Liver (tissue), 9 donors: ENCODE results near the gene GPR87. TPM values are rescaled to one million over a fixed set of nuclear protein-coding genes. Genes with fewer than 3 reads are reported as not detected.
A peak's percentile ranks its signal among the peaks of the same experiment; 100 is the strongest.

Experiments
- DNase-seq: peaks from one replicate; pipeline ENCODE4 v3.0.0-alpha.2; 2017; ENCODE audit warnings: low spot score
- H3K27ac ChIP-seq, 2 donors: one replicate each; pipeline ENCODE4 v1.7.0; 2013; ENCODE audit warnings: inconsistent platforms in 2 of 2, low read length in 2 of 2, control low read depth in 1 of 2, low read depth in 1 of 2, mild to moderate bottlenecking in 1 of 2
- H3K27me3 ChIP-seq, 4 donors: one replicate each; pipeline versions ENCODE4 v1.6.1 to v1.7.0; 2013; ENCODE audit warnings: low read length in 3 of 4, inconsistent platforms in 1 of 4, mild to moderate bottlenecking in 1 of 4, moderate library complexity in 1 of 4; ENCODE audit not compliant: control insufficient read depth in 4 of 4, insufficient read depth in 4 of 4
- H3K36me3 ChIP-seq, 4 donors: one replicate each; pipeline versions ENCODE4 v1.6.1 to v1.7.0; 2013; ENCODE audit warnings: low read length in 3 of 4, mild to moderate bottlenecking in 3 of 4, low read depth in 1 of 4, moderate library complexity in 1 of 4; ENCODE audit not compliant: control insufficient read depth in 4 of 4, insufficient read depth in 3 of 4
- H3K4me1 ChIP-seq, 4 donors: one replicate each; pipeline versions ENCODE4 v1.6.1 to v1.7.0; 2013; ENCODE audit warnings: low read length in 3 of 4, mild to moderate bottlenecking in 3 of 4, moderate library complexity in 1 of 4; ENCODE audit not compliant: control insufficient read depth in 4 of 4, insufficient read depth in 4 of 4
- H3K4me3 ChIP-seq, 3 donors: one replicate each; pipeline versions ENCODE4 v1.6.1 to v1.7.0; 2013; ENCODE audit warnings: low read length in 3 of 3, control low read depth in 1 of 3, low read depth in 1 of 3, mild to moderate bottlenecking in 1 of 3
- H3K9ac ChIP-seq, 2 donors: one replicate each; pipeline ENCODE4 v1.7.0; 2013; ENCODE audit warnings: low read length in 2 of 2, mild to moderate bottlenecking in 2 of 2, moderate library complexity in 2 of 2, control low read depth in 1 of 2, low read depth in 1 of 2
- H3K9me3 ChIP-seq, 4 donors: one replicate each; pipeline versions ENCODE4 v1.6.1 to v1.7.0; 2013; ENCODE audit warnings: low read length in 3 of 4; ENCODE audit not compliant: control insufficient read depth in 4 of 4
- CTCF ChIP-seq: fragments of 150-350 bp; IDR thresholded peaks from 2 replicates; pipeline ENCODE4 v1.5.1; 2017; ENCODE audit warnings: improper control_type of control experiment, low read depth, low read length; ENCODE audit not compliant: missing input control
- FOXA2 ChIP-seq: IDR thresholded peaks from 2 replicates; pipeline ENCODE4 v1.6.1; 2016; ENCODE audit warnings: antibody characterized with exemption
- HNF4A ChIP-seq, 2 donors: conservative IDR thresholded peaks; 2 replicates each; pipeline ENCODE4 v1.6.1; 2016; ENCODE audit warnings: antibody characterized with exemption in 2 of 2, mild to moderate bottlenecking in 2 of 2
- RAD21 ChIP-seq, 2 donors: IDR thresholded peaks; 2 replicates each; pipeline ENCODE4 v1.6.1; 2016; ENCODE audit warnings: antibody characterized with exemption in 2 of 2, mild to moderate bottlenecking in 2 of 2
- RXRA ChIP-seq, 2 donors: IDR thresholded peaks; 2 replicates each; pipeline ENCODE4 v1.6.1; 2017 to 2018; ENCODE audit warnings: antibody characterized with exemption in 2 of 2, mild to moderate bottlenecking in 1 of 2
- SP1 ChIP-seq: IDR thresholded peaks from 2 replicates; pipeline ENCODE4 v1.6.1; 2018; ENCODE audit warnings: antibody characterized with exemption, mild to moderate bottlenecking
- YY1 ChIP-seq: IDR thresholded peaks from 2 replicates; pipeline ENCODE4 v1.6.1; 2016; ENCODE audit warnings: antibody characterized with exemption, mild to moderate bottlenecking
- WGBS: extraction: QIAGEN DNeasy Blood & Tissue Kit; methylation state at CpG from one replicate; pipeline ENCODE4 v1.1.7; 2013; 5-methylcytosine and 5-hydroxymethylcytosine counted together
- polyA plus RNA-seq, 2 donors: library from polyadenylated mRNA; stranded (reverse) in 1 of 2; unstranded in 1 of 2; fragments of 200-250 nt in 1 of 2; fragments of >200 nt in 1 of 2; fragmentation: Nextera tagmentation in 1 of 2; extraction: Ambion mirVana in 1 of 2; gene quantifications; one replicate each; pipeline versions ENCODE4 v1.2.1 to v1.2.3, GENCODE V29; 2013 to 2015
- total RNA-seq, 2 donors: library from RNA; depleted of rRNA; stranded (reverse); fragments of >200 nt; gene quantifications; one replicate each; pipeline ENCODE4 v1.2.3, GENCODE V29; 2014
- TF ChIP-seq, protein P1 (sequence below): IDR thresholded peaks from 2 replicates; pipeline ENCODE4 v1.6.1; 2016; ENCODE audit warnings: antibody characterized with exemption
- TF ChIP-seq, protein P2 (sequence below): IDR thresholded peaks from 2 replicates; pipeline ENCODE4 v1.6.1; 2016; ENCODE audit warnings: antibody characterized with exemption
- donor health status: healthy.
- donor health status: healthy.
- donor health status: healthy.
- donor health status: healthy.
- donor health status: healthy.

GPR87 gene
- total and polyA plus RNA-seq, 4 donors: not detected

DNA sequence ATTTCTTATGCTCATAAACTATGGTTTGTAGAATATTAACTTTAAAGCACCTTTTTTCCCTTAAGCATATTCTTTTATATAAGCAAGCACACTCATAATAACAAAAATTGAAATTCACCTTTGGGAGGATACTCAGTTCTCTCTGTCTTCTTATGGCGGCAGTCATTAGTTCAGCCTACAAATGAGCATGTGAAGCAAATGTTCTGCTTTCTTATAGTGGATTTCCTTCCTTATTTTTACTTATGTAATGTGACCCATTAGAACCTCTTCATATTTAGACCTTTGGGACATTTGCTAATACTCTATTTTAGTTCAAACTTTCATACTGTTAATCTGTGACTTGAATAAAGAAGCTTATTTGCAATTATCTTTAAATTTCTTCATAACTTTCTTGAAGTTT lies 12.7 kb upstream of the GPR87 start, which contains the start of gene P2RY13:
Gene P2RY13 (minus strand): TSS at position 187 of the 400 bp plus-strand sequence. CDS start 21 bp downstream, at position 166.
- Histone ChIP-seq H3K9ac (peak within 1 kb of the TSS; percentile 11 to 13), H3K27me3 (no peaks in the 10 kb centered on the region), H3K4me1 (no peaks in the 10 kb centered on the region), H3K27ac (no peak within 1 kb of the TSS), H3K4me3 (peak within 1 kb of the TSS in 2 of 3 donors; percentile 20 to 23), H3K9me3 (no peaks in the 10 kb centered on the region), H3K36me3 (no peaks in the 10 kb centered on the region)
- 85% methylated on average over 1 of the region's 1 CpG for WGBS
- TF ChIP-seq HNF4A (conservative IDR thresholded peaks at IDR 0.05): no peak
- no peak for DNase-seq

DNA sequence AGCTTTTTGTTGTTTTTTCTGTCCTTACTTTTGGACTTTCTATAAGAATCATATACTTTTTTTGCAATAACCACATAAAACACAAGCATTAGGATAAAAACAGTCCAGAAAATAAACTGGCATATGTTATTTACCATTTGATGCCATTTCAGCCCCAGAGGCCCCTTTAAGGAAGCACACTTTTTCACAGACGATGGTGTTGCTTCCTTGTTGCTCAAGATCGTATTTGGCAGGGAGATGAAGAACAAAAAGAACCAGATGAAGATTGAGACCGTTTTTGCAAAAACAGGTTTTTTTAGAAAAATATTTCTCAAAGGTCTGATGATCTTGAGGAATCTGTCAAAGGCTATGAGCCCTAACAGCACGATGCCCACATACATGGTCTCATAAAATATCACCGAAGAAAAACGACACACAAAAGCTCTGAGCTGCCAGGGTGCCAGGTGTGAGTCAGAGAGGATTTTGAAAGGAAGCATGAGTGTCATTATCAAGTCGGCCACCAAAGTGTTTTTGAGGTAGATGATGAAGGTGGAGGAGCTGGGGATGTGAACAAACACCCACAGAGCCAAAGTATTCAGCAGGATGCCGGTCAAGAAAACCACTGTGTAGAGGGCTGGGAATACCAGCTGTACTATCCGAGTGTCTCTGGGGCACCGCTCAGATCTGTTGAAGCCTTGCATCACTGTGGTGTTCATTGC lies 11.8 kb upstream of the GPR87 start:
- H3K9me3 ChIP-seq: no peaks in the 10 kb centered on the region
- no peaks in the 10 kb centered on the region for H3K27me3 ChIP-seq
- H3K4me1 ChIP-seq: no peaks in the 10 kb centered on the region
- H3K9ac ChIP-seq: peak overlapping the region; percentile 11 to 13
- 53% methylated on average over 10 of the region's 10 CpGs for WGBS
- H3K27ac ChIP-seq: peak overlapping the region in 1 of 2 donors; percentile 13
- no peak for TF ChIP-seq SP1
- TF ChIP-seq HNF4A (conservative IDR thresholded peaks at IDR 0.05): no peak
- TF ChIP-seq FOXA2: no peak
- TF ChIP-seq RAD21 (IDR thresholded peaks at IDR 0.05): no peak
- TF ChIP-seq RXRA (IDR thresholded peaks at IDR 0.05): no peak
- peak overlapping the region; percentile 4 to 23 (median 20) for H3K4me3 ChIP-seq
- no peak for DNase-seq
- H3K36me3 ChIP-seq: no peaks in the 10 kb centered on the region

- Histone ChIP-seq H3K36me3 (no peaks in the 10 kb centered on the region), H3K4me3 (peak overlapping the region in 1 of 3 donors; percentile 4), H3K27ac (peak overlapping the region in 1 of 2 donors; percentile 13), H3K9ac (no peak overlapping the region), H3K4me1 (no peaks in the 10 kb centered on the region), H3K27me3 (no peaks in the 10 kb centered on the region), H3K9me3 (no peaks in the 10 kb centered on the region)
- DNase-seq: no peak
- 9% methylated on average over 3 of the region's 3 CpGs for WGBS
- TF ChIP-seq, protein P1, sequence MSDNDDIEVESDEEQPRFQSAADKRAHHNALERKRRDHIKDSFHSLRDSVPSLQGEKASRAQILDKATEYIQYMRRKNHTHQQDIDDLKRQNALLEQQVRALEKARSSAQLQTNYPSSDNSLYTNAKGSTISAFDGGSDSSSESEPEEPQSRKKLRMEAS: no peak
- TF ChIP-seq RXRA (IDR thresholded peaks at IDR 0.05) (no peak), YY1 (no peak), RAD21 (IDR thresholded peaks at IDR 0.05) (peak; percentile 49 to 52), CTCF (peak; percentile 49)
- TF ChIP-seq, protein P2, sequence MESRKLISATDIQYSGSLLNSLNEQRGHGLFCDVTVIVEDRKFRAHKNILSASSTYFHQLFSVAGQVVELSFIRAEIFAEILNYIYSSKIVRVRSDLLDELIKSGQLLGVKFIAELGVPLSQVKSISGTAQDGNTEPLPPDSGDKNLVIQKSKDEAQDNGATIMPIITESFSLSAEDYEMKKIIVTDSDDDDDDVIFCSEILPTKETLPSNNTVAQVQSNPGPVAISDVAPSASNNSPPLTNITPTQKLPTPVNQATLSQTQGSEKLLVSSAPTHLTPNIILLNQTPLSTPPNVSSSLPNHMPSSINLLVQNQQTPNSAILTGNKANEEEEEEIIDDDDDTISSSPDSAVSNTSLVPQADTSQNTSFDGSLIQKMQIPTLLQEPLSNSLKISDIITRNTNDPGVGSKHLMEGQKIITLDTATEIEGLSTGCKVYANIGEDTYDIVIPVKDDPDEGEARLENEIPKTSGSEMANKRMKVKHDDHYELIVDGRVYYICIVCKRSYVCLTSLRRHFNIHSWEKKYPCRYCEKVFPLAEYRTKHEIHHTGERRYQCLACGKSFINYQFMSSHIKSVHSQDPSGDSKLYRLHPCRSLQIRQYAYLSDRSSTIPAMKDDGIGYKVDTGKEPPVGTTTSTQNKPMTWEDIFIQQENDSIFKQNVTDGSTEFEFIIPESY: no peak
These were observed 11.1 kb upstream of the GPR87 start for GRCh38 chr3:151327571-151328198.
